ENCODE data around the gene RASSF3. TPM values are rescaled to one million over a fixed set of nuclear protein-coding genes. Genes with fewer than 3 reads are reported as not detected.

RASSF3 gene
- total RNA-seq, 2 experiments from 2014 or later: 118 to 127 TPM

- intact Hi-C loops (cut with DNase I, micrococcal nuclease): loop anchor here in 1 of 2 experiments (10.0 kb wide), 1 partner anchor 216 kb away; the partner anchor contains the start of gene TBK1
- TF ChIP-seq CTCF (IDR thresholded peaks at IDR 0.05): no peak
- peak overlapping the region; percentile 91 for H3K4me3 Mint-ChIP-seq
- ATAC-seq (ENCODE audit: poor library complexity): no peak
- peaks cover 91% of the 10 kb centered on the region for H3K4me1 ChIP-seq (ENCODE audit: insufficient read depth, low read length)
- no peaks in the 10 kb centered on the region for H3K27me3 ChIP-seq (ENCODE audit: control insufficient read depth in 1 of 2, insufficient read depth in 2 of 2, low read length in 2 of 2)
- no peaks in the 10 kb centered on the region for H3K27me3 Mint-ChIP-seq
- H3K36me3 Mint-ChIP-seq (ENCODE audit: low read depth): peaks cover 27% of the 10 kb centered on the region
- H3K27ac Mint-ChIP-seq: peak overlapping the region; percentile 98
- H3K36me3 ChIP-seq (ENCODE audit: insufficient read depth, low read length): peaks cover 4% of the 10 kb centered on the region
- H3K4me1 Mint-ChIP-seq (ENCODE audit: low read depth): peaks cover 91% of the 10 kb centered on the region
- DNase-seq: peak in 3 of 14 experiments; percentile 38 to 42 (median 40)
- no peaks in the 10 kb centered on the region for H3K9me3 ChIP-seq (ENCODE audit: control insufficient read depth in 1 of 2, insufficient read depth in 1 of 2, low read length in 2 of 2)
- ChIA-PET POLR2A (interaction anchor here (2.0 to 34.4 kb wide), 3 partner anchors 18 to 60 kb away, joined by 10 to 808 read pairs (median 91); partner anchors contain the start of gene RASSF3), CTCF (interaction anchor here (1.8 kb wide), 1 partner anchor 27 kb away, joined by 6 read pairs; no protein-coding TSS in a partner anchor)
- H3K9me3 Mint-ChIP-seq: no peaks in the 10 kb centered on the region
- H3K27ac ChIP-seq (ENCODE audit: low read depth in 1 of 2, low read length in 2 of 2): peak overlapping the region; percentile 82 to 91
- H3K4me3 ChIP-seq (ENCODE audit: low read length): no peak overlapping the region
Observed at GRCh38 chr12:64670919-64671639, 60.8 kb downstream of the RASSF3 start.

GRCh38 chr12:64671681-64672080 is 61.4 kb downstream of the RASSF3 start:
- TF ChIP-seq CTCF (IDR thresholded peaks at IDR 0.05): no peak
- H3K27me3 ChIP-seq (ENCODE audit: control insufficient read depth in 1 of 2, insufficient read depth in 2 of 2, low read length in 2 of 2): no peaks in the 10 kb centered on the region
- POLR2A ChIA-PET: interaction anchor here (1.0 to 34.4 kb wide), 3 partner anchors 9 to 497 kb away, joined by 3 to 808 read pairs (median 11); no protein-coding TSS in a partner anchor
- peak overlapping the region; percentile 98 for H3K27ac Mint-ChIP-seq
- peaks cover 27% of the 10 kb centered on the region for H3K36me3 Mint-ChIP-seq (ENCODE audit: low read depth)
- H3K9me3 ChIP-seq (ENCODE audit: control insufficient read depth in 1 of 2, insufficient read depth in 1 of 2, low read length in 2 of 2): no peaks in the 10 kb centered on the region
- H3K4me3 Mint-ChIP-seq: peak overlapping the region; percentile 81
- DNase-seq: no peak
- H3K36me3 ChIP-seq (ENCODE audit: insufficient read depth, low read length): peaks cover 4% of the 10 kb centered on the region
- CTCF ChIA-PET: interaction anchor here (1.8 kb wide), 1 partner anchor 26 kb away, joined by 6 read pairs; no protein-coding TSS in a partner anchor
- H3K4me1 ChIP-seq (ENCODE audit: insufficient read depth, low read length): peaks cover 93% of the 10 kb centered on the region
- H3K9me3 Mint-ChIP-seq: no peaks in the 10 kb centered on the region
- peak overlapping the region; percentile 13 for H3K4me3 ChIP-seq (ENCODE audit: low read length)
- ATAC-seq (ENCODE audit: poor library complexity): no peak
- H3K4me1 Mint-ChIP-seq (ENCODE audit: low read depth): peaks cover 88% of the 10 kb centered on the region
- H3K27ac ChIP-seq (ENCODE audit: low read depth in 1 of 2, low read length in 2 of 2): peak overlapping the region; percentile 82 to 91
- H3K27me3 Mint-ChIP-seq: no peaks in the 10 kb centered on the region
- intact Hi-C loops (cut with DNase I, micrococcal nuclease): loop anchor here in 1 of 2 experiments (10.0 kb wide), 1 partner anchor 217 kb away; the partner anchor contains the start of gene TBK1

- Histone ChIP-seq H3K4me3 (ENCODE audit: low read length) (peak overlapping the region; percentile 12), H3K27ac (ENCODE audit: low read depth in 1 of 2, low read length in 2 of 2) (peak overlapping the region; percentile 82 to 91), H3K4me1 (ENCODE audit: insufficient read depth, low read length) (peaks cover 93% of the 10 kb centered on the region), H3K27me3 (ENCODE audit: control insufficient read depth in 1 of 2, insufficient read depth in 2 of 2, low read length in 2 of 2) (no peaks in the 10 kb centered on the region), H3K36me3 (ENCODE audit: insufficient read depth, low read length) (no peaks in the 10 kb centered on the region), H3K9me3 (ENCODE audit: control insufficient read depth in 1 of 2, insufficient read depth in 1 of 2, low read length in 2 of 2) (no peaks in the 10 kb centered on the region)
- intact Hi-C loops (cut with DNase I, micrococcal nuclease): loop anchor here in 1 of 2 experiments (10.0 kb wide), 1 partner anchor 218 kb away; the partner anchor contains the start of gene TBK1
- no peaks in the 10 kb centered on the region for H3K9me3 Mint-ChIP-seq
- ATAC-seq (ENCODE audit: poor library complexity) (no peak), DNase-seq (peak in 8 of 14 experiments; percentile 38 to 83 (median 58))
- no peak for TF ChIP-seq CTCF (IDR thresholded peaks at IDR 0.05)
- peak overlapping the region; percentile 98 for H3K27ac Mint-ChIP-seq
- POLR2A ChIA-PET: interaction anchor here (0.6 to 34.4 kb wide), 6 partner anchors 8 to 63 kb away, joined by 3 to 808 read pairs (median 14); partner anchors contain the start of gene RASSF3
- peaks cover 88% of the 10 kb centered on the region for H3K4me1 Mint-ChIP-seq (ENCODE audit: low read depth)
- H3K4me3 Mint-ChIP-seq: peak overlapping the region; percentile 82
- no peaks in the 10 kb centered on the region for H3K27me3 Mint-ChIP-seq
- CTCF ChIA-PET: interaction anchor here (1.8 kb wide), 1 partner anchor 25 kb away, joined by 6 read pairs; no protein-coding TSS in a partner anchor
- peaks cover 30% of the 10 kb centered on the region for H3K36me3 Mint-ChIP-seq (ENCODE audit: low read depth)
Observed at GRCh38 chr12:64672925-64673409, 62.7 kb downstream of the RASSF3 start.
